ENCODE results near the gene DCBLD2. TPM values are rescaled to one million over a fixed set of nuclear protein-coding genes. Genes with fewer than 3 reads are reported as not detected.
A peak's percentile ranks its signal among the peaks of the same experiment; 100 is the strongest.
"Not testable (repeated sequence)": the region's sequence is repeated elsewhere in the genome, so short reads cannot be mapped to it uniquely, and the experiment has no call there.

DCBLD2 gene
- total RNA-seq, 1 donor: 300 TPM

GRCh38 chr3:98856724-98857123, 44.8 kb downstream of the DCBLD2 start:
- H3K4me3 ChIP-seq (ENCODE audit: low read depth, low read length): no peak overlapping the region
- no peak for TF ChIP-seq CTCF (IDR thresholded peaks at IDR 0.05; ENCODE audit: insufficient read depth, low read depth, low read length)
- DNase-seq (ENCODE audit: low read depth): no peak

GRCh38 chr3:98855806-98856400, 45.6 kb downstream of the DCBLD2 start:
- TF ChIP-seq CTCF (IDR thresholded peaks at IDR 0.05; ENCODE audit: insufficient read depth, low read depth, low read length): no peak
- peak; percentile 65 for DNase-seq (ENCODE audit: low read depth)
- no peak overlapping the region for H3K4me3 ChIP-seq (ENCODE audit: low read depth, low read length)

- no peak for TF ChIP-seq CTCF (IDR thresholded peaks at IDR 0.05; ENCODE audit: insufficient read depth, low read depth, low read length)
- no peak for DNase-seq (ENCODE audit: low read depth)
These were observed 53.4 kb downstream of the DCBLD2 start for GRCh38 chr3:98848108-98848507.

GRCh38 chr3:98846101-98846500, 55.4 kb downstream of the DCBLD2 start:
- DNase-seq (ENCODE audit: low read depth): peak; percentile 52
- TF ChIP-seq CTCF (IDR thresholded peaks at IDR 0.05; ENCODE audit: insufficient read depth, low read depth, low read length): no peak
- H3K4me3 ChIP-seq (ENCODE audit: low read depth, low read length): no peak overlapping the region

More at GRCh38 chr3:98848108-98848507, 53.4 kb downstream of the DCBLD2 start:
- H3K4me3 ChIP-seq (ENCODE audit: low read depth, low read length): no peak overlapping the region

- no peak for TF ChIP-seq CTCF (IDR thresholded peaks at IDR 0.05; ENCODE audit: insufficient read depth, low read depth, low read length)
- no peak overlapping the region for H3K4me3 ChIP-seq (ENCODE audit: low read depth, low read length)
- DNase-seq (ENCODE audit: low read depth): peak; percentile 11
These were observed 58.1 kb downstream of the DCBLD2 start for GRCh38 chr3:98843266-98843959.

- no peak overlapping the region for H3K4me3 ChIP-seq (ENCODE audit: low read depth, low read length)
- no peak for TF ChIP-seq CTCF (IDR thresholded peaks at IDR 0.05; ENCODE audit: insufficient read depth, low read depth, low read length)
- DNase-seq (ENCODE audit: low read depth): peak; percentile 31
These were observed 61.6 kb downstream of the DCBLD2 start for GRCh38 chr3:98839846-98840245.

GRCh38 chr3:98831060-98831459, 70.4 kb downstream of the DCBLD2 start:
- DNase-seq (ENCODE audit: low read depth); H3K4me3 ChIP-seq (ENCODE audit: low read depth, low read length): not testable (repeated sequence)
